GM08714 (cell line): Measurements from ENCODE around the gene PIGN.
"Not testable (repeated sequence)": the region's sequence is repeated elsewhere in the genome, so short reads cannot be mapped to it uniquely, and the experiment has no call there.

Source experiments
- H3K4me3 ChIP-seq: fragments of 200-500 bp; sonication (Bioruptor generic); 2 replicates; pipeline ENCODE4 v1.5.1; 2014; ENCODE audit warnings: mild to moderate bottlenecking, low read length, inconsistent platforms
- ZNF274 ChIP-seq: IDR thresholded peaks from 2 replicates; pipeline ENCODE4 v1.6.1; 2012; ENCODE audit warnings: mild to moderate bottlenecking, low read depth, low read length

The PIGN gene

DNA sequence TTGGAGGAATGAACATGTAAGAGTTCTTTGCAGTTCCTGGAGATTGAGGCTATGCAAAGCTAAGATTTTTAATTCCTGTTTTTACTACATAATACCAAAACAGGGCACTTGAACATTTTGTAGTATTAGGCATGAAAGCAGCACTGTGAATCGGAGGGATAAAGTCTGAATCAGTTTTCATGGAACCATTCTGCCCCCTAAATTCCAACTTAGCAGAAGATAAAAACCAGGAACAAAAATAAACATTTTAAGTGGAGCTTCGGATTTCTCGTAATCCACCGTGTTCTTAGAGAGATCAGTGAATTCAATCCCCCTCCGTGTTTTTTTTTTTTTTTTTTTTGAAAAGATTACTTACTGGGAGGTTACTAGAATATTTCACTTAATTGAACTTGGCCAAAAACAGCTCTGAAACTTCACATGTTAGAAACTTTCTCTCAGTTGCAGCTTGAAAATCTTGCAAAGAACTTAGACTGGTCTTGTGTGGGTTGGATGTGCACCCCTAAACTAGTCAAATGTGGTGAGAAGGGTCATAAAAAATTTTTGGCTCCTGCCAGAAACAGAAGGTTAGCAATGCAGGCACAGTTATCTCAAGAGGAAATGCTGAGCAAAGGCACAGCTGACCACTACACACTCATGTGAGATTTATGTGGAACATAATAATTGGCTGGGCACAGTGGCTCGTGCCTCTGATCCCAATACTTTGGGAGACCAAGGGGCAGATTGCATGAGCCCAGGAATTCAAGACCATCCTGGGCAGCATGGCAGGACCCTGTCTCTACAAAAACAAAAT lies 148.7 kb downstream of the PIGN start:
- no peak for TF ChIP-seq ZNF274

DNA sequence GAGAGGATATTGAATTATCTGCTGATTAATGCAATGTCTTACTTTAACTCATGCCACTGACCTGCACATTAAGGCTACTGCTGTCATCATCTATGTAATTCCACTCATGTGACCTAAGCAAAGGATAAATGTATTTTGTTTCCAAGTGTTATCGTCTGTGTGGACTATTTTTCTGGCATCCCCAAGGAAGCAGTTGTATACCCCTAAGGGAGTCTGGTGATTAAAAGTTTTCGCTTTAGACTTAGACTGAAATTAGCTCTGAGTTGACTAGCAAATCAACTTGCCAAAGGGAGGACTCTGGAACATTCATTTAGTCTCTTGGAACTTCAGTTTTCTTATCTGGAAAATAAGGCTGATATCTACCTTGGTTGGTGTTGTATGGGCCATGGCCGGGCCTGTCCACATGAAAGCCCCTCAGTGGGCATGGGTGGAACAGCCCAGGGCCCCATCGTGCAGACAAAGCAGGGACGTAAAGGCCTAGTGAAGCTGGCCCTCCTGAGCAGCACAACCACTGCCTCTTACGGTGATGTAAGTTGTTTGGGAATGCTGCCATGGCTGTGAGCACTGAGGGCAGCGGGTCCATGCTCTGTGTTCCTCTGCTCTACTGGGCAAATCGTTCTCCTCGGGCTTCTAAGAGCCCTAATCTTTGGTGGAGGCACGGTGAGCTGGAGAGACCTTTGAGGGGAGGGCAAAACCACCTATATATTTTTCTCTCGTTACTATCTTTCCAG lies 149.7 kb downstream of the PIGN start:
- no peak overlapping the region for H3K4me3 ChIP-seq
- TF ChIP-seq ZNF274: no peak

More for the DNA sequence above, 148.7 kb downstream of the PIGN start:
- H3K4me3 ChIP-seq: no peak overlapping the region

DNA sequence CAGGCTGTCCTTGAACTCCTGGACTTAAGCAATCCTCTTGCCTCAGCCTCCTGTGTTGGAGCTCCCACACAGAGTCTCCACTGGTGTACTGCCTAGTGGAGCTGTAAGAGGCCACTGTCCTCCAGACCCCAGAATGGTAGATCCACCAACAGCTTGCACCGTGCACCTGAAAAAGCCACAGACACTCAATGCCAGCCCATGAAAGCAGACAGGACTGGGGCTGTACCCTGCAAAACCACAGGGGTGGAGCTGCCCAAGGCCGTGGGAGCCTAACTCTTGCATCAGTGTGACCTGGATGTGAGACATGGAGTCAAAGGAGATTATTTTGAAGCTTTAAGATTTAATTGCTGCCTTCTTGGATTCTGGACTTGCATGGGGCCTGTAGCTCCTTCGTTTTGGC lies 152.6 kb downstream of the PIGN start:
- H3K4me3 ChIP-seq: not testable (repeated sequence)

DNA sequence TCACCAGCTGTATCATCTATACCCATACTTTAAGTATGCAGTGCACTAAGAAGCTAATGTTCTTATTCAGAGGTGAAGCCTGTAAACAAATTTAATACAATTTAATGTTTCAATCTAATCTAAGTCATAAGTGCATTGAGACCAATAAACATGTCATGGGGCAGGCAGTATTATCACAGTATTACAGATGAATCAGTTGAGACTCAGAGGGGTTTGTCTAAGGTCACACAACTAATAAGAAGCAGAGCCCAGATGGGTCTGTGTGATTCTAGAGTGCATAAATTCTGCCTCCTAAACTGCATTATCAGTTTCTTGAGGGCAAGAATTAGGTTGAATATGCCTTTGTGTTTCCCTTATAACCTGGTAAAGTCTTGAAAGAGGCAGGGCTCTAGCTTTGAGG lies 153.1 kb downstream of the PIGN start:
- H3K4me3 ChIP-seq: no peak overlapping the region
- TF ChIP-seq ZNF274: no peak

DNA sequence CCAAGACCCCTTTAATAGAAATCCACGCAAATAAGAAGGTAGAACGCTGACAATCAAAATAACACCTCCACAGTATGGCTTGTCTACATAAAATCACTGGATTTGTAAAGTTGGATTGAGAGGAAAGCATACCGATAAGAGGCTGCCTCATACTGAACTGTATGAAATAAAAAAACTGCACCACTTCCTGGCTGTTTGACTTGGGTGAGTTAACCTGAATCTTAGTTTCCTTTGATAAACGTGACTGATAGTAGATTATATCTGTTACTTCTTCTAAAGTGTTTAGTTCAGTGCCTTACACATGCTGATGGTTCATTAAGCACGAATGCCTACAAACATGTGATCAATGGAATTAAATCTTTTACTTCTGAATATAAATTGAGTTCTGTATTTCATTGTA lies 153.6 kb downstream of the PIGN start:
- no peak for TF ChIP-seq ZNF274
- no peak overlapping the region for H3K4me3 ChIP-seq

DNA sequence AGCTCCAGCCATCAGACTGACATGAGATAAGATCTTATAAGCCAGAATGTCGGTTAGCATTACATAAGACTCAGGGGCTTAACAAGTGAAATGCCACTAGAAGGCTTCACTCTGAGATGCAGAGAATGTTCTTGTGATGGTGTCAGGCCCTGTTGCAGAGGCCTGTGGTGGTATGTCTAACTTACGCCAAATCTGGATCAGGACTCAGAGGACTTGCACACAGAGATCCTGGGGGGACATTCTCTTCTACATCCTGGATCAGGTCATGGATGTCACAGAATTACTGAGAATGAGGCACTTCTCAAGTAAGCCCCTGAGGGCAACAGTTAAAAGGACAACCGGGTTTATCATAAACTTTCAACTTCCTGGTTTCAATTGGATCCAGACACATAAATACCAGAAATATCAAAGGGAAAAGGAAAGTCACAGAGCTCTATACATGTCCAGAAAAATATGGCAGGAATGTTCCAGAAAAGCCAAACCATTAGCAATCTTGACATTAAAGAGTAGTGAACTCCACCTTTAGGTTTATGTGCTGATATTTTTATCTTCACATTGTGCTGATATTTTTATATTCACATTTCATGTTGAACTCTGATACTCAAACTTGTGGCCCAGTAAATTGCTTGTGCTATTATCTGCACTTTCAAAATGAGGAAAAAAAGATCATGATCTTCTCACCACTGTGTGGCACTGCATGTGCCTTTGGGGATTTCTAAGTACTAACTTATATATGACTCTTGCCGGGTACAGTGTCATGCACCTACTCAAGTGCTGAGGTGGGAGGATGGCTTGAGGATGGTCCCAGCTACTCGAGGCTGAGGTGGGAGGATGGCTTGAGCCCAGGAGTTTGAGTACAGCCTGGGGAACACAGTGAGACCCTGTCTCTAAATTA lies 156.5 kb downstream of the PIGN start:
- TF ChIP-seq ZNF274: no peak
- H3K4me3 ChIP-seq: no peak overlapping the region

DNA sequence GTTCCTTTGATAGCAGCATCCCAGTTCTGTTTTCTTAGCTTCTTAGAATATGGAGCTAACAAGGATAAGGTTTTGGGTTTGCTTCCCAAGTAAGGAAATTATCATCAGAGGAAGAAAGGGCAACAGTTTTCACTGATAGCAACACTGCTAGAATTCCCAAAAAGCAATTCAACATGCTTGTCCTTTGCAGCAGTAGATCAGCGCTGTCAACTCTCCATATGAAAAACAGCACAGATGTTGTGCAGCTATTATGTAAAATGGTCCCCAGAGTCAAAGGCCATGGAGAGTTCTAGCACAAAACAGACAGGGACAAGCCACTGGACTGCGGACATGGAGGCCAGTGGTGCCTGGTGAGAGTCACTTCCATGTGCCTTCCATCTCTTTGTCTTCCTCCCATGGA lies 158.1 kb downstream of the PIGN start:
- H3K4me3 ChIP-seq: no peak overlapping the region

DNA sequence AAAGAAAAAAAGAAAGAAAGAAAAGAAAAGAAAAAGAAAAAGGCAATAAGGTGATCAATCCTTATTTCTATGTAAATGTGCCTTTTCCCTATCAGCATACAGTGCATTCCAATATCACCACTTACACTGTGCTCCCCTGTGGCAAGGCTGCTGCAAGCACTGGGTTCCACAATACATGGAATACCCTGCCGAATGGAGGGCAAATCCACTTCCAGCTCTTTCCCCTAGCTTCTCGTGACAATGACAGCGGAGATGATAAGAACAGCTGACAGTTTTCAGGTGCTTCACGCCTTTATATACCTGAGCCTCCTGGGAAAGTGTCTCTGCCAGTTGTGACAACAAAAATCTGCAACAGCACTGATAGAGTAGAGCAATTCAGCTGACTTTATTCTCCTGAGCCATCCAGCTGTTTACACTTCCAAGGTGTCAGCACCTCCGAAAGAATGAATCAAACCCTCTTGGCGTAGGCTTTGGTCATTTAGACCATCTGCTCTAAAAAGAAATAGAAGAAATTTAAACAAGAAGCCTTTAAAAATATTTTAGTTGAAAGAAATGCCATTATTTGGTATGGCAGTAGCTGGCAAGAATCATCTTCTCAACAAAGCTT lies 158.8 kb downstream of the PIGN start:
- no peak overlapping the region for H3K4me3 ChIP-seq
- no peak for TF ChIP-seq ZNF274

More for the DNA sequence above, 158.1 kb downstream of the PIGN start:
- TF ChIP-seq ZNF274: no peak

DNA sequence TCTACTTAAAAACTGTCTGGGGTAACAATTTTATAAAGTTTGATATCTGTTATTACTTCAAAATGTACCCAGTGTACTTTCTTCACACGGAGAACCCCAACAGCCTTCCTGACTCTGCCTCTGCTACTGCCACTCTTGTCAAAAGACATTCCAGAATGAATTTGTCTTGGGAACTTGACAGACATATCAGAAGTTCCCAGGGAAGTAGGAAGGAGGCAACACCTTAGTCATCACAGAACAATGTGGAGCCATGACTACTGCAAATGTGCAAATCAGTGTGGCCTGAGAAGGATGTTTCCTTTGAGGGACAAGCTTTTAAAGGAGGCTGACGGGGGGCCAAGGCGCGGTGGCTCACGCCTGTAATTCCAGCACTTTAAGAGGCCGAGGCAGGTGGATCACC lies 160.3 kb downstream of the PIGN start:
- TF ChIP-seq ZNF274: no peak
- no peak overlapping the region for H3K4me3 ChIP-seq

DNA sequence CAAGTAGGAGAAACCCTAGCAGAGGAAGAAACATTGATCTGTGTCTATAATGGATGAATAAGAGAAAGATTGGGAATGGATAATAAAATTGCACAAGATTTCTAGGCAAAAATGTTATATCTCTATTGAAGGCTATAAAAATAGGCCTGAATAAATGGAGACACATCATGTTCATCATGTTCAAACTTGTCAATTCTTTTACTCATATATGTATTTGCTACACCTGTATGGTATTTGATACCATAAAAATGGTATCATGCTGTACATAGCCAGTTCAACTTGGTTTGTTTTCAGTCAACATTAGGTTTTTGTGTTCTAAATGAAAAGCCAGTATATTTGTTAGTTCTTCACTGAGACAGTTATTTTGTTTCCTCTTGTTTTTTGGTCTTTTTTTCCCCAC lies 161.9 kb downstream of the PIGN start:
- no peak for TF ChIP-seq ZNF274
- H3K4me3 ChIP-seq: no peak overlapping the region

DNA sequence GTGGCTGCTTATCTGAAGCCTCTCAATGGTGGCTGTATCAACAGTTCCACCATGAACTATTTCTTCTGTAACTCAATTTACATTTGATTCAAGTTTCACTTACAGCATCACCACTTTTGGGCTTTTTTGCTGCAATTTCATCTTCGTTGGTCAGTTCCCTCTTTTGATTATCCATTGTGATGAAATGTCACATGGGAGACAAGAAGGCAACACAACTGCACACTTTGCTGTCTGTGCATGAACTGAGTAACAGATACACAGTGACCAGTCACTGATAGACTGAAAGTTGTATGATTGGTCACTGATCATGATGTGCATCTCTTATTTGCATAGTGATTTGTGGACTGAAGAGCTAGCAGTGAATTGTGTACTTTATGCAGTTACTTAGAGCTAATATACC lies 163.3 kb downstream of the PIGN start:
- H3K4me3 ChIP-seq: no peak overlapping the region
- TF ChIP-seq ZNF274: no peak

DNA sequence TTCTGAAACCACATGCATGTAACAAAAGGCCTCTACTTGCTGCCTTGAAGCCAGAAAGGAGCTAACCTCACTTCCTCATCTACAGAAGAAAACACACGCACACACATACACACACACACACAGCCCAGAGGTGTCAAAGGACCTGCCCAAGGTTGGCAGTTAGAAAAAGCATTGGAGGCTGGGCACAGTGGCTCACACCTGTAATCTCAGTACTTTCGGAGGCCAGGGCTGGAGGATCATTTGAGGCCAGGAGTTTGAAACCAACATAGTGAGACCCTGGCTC lies 168.2 kb downstream of the PIGN start:
- no peak overlapping the region for H3K4me3 ChIP-seq
- TF ChIP-seq ZNF274: no peak

DNA sequence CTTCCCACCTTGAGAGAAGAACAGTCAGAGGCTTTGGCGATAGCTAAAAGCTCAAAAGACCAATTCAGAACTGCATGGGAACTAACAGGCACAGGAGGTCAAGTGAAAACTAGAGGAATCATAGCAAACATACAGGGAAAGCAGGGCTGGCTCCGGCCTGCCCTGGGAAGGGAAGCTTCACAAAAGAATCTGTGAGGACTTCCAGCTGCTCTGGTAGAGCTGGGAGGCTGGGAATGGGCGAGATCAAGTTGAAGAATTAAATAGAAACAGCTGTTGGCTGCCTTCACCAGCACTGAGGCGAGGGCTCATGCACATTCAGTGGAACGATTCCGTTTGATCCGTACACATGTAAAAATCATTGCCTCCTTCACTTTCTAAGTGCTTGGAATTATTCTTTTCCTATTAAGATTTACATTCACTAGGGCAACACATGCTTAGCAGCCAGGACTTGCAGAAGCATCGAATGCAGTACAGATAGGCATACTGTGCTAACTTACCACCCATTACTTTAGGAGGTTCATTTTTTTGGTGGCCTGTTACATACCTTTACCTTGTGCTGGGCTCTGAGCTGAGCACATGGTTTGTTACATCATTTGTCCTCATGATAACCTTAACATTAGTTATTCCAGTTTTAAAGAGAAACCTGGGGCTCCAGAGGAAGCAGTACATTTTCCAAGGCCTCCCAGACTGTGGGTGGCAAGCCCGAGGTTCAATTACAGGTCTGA lies 168.7 kb downstream of the PIGN start:
- H3K4me3 ChIP-seq: no peak overlapping the region
- no peak for TF ChIP-seq ZNF274

DNA sequence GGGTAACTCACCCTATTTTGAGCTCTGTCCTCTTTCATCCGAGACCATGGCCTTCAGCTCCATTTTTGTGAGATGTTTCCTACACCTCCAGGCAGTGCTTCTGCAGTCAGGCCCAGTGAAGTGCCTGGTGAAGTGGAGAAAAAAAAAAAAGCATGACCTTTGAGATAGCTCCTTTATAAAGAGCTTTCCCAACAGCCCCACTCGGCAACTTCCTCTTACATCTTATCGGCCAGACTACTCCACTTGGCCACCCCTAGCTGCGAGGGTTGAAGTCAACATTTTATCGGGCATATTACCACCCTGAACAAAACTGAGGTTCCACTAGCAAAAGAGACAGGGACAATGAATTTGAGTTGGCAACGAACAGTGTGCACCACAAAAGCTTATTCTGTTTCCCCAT lies 169.2 kb downstream of the PIGN start:
- TF ChIP-seq ZNF274: no peak
- no peak overlapping the region for H3K4me3 ChIP-seq
